ENCODE data around the gene GPR160.

The GPR160 gene

GRCh38 chr3:170128259-170128976 is 90.6 kb downstream of the GPR160 start:
- peak; percentile 30 for DNase-seq

GRCh38 chr3:170128977-170129431 is 91.2 kb downstream of the GPR160 start:
- DNase-seq, result no peak

- no peak for DNase-seq
Measured at GRCh38 chr3:170130532-170130931, 92.7 kb downstream of the GPR160 start.

- DNase-seq, result no peak
Measured at GRCh38 chr3:170132335-170132734, 94.5 kb downstream of the GPR160 start.
